ENCODE results near the gene NOS1.
"Not testable (repeated sequence)": the region's sequence is repeated elsewhere in the genome, so short reads cannot be mapped to it uniquely, and the experiment has no call there.

NOS1 gene

GRCh38 chr12:117220947-117221346, 140.5 kb downstream of the NOS1 start:
- not testable (repeated sequence) for ATAC-seq

- no peak for TF ChIP-seq CREB5 (CRISPR knock-in tag; IDR thresholded peaks at IDR 0.05; ENCODE audit: low read depth)
- TF ChIP-seq ZNF565 (CRISPR knock-in tag; conservative IDR thresholded peaks at IDR 0.05; ENCODE audit: low read depth) = no peak
- TF ChIP-seq ZFP3 (CRISPR knock-in tag; IDR thresholded peaks at IDR 0.05) = no peak
- no peak for TF ChIP-seq SNAI2 (CRISPR knock-in tag; IDR thresholded peaks at IDR 0.05)
- TF ChIP-seq POU6F1 (CRISPR knock-in tag; IDR thresholded peaks at IDR 0.05; ENCODE audit: borderline replicate concordance, low read depth) = no peak
- TF ChIP-seq PPARA (CRISPR knock-in tag; IDR thresholded peaks at IDR 0.05; ENCODE audit: borderline replicate concordance) = no peak
- no peak for TF ChIP-seq TOX (CRISPR knock-in tag; IDR thresholded peaks at IDR 0.05; ENCODE audit: borderline replicate concordance)
- ATAC-seq = no peak
Observed at GRCh38 chr12:117218149-117218548, 143.3 kb downstream of the NOS1 start.

- no peak for ATAC-seq
- no peak for TF ChIP-seq ESRRG (CRISPR knock-in tag; IDR thresholded peaks at IDR 0.05)
- no peak for TF ChIP-seq PPARA (CRISPR knock-in tag; IDR thresholded peaks at IDR 0.05; ENCODE audit: borderline replicate concordance)
- no peak for TF ChIP-seq ISL1 (CRISPR knock-in tag; IDR thresholded peaks at IDR 0.05)
- no peak for TF ChIP-seq ZNF8 (CRISPR knock-in tag; IDR thresholded peaks at IDR 0.05)
- TF ChIP-seq ZFP3 (CRISPR knock-in tag; IDR thresholded peaks at IDR 0.05) = no peak
- TF ChIP-seq GLIS3 (CRISPR knock-in tag; IDR thresholded peaks at IDR 0.05) = no peak
- TF ChIP-seq ZNF70 (CRISPR knock-in tag; IDR thresholded peaks at IDR 0.05) = no peak
- no peak for TF ChIP-seq TSHZ2 (CRISPR knock-in tag; IDR thresholded peaks at IDR 0.05)
- TF ChIP-seq POU6F1 (CRISPR knock-in tag; IDR thresholded peaks at IDR 0.05; ENCODE audit: borderline replicate concordance, low read depth) = no peak
- TF ChIP-seq PATZ1 (CRISPR knock-in tag; IDR thresholded peaks at IDR 0.05; ENCODE audit: borderline replicate concordance) = no peak
- TF ChIP-seq ZFP30 (CRISPR knock-in tag; IDR thresholded peaks at IDR 0.05) = no peak
Observed at GRCh38 chr12:117216686-117217085, 144.7 kb downstream of the NOS1 start.

GRCh38 chr12:117214797-117215196, 146.6 kb downstream of the NOS1 start:
- ATAC-seq = no peak
- TF ChIP-seq RARB (CRISPR knock-in tag; IDR thresholded peaks at IDR 0.05) = no peak
- TF ChIP-seq TSHZ2 (CRISPR knock-in tag; IDR thresholded peaks at IDR 0.05) = no peak
- no peak for TF ChIP-seq CREB5 (CRISPR knock-in tag; IDR thresholded peaks at IDR 0.05; ENCODE audit: low read depth)
- TF ChIP-seq ZFP30 (CRISPR knock-in tag; IDR thresholded peaks at IDR 0.05) = no peak
- TF ChIP-seq CSDC2 (CRISPR knock-in tag; IDR thresholded peaks at IDR 0.05) = no peak
- TF ChIP-seq ZNF8 (CRISPR knock-in tag; IDR thresholded peaks at IDR 0.05) = no peak
- no peak for TF ChIP-seq PATZ1 (CRISPR knock-in tag; IDR thresholded peaks at IDR 0.05; ENCODE audit: borderline replicate concordance)
- no peak for TF ChIP-seq POU6F1 (CRISPR knock-in tag; IDR thresholded peaks at IDR 0.05; ENCODE audit: borderline replicate concordance, low read depth)
- no peak for TF ChIP-seq GLIS3 (CRISPR knock-in tag; IDR thresholded peaks at IDR 0.05)

All from SK-N-SH treated with all-trans-retinoic acid at 6 μM for 48 hours (cell line).